Ishikawa (cell line): ENCODE results near the gene RASSF5.

Experiments used
- CEBPB ChIP-seq: IDR thresholded peaks from 2 replicates; pipeline ENCODE4 v1.6.1; 2012
- CREB1 ChIP-seq: IDR thresholded peaks from 2 replicates; pipeline ENCODE4 v1.6.1; 2012; ENCODE audit warnings: low read depth
- EGR1 ChIP-seq: IDR thresholded peaks from 2 replicates; pipeline ENCODE4 v1.6.1; 2012
- EP300 ChIP-seq: IDR thresholded peaks from 2 replicates; pipeline ENCODE4 v1.6.1; 2012; ENCODE audit warnings: borderline replicate concordance
- FOXM1 ChIP-seq: IDR thresholded peaks from 2 replicates; pipeline ENCODE4 v1.6.1; 2012; ENCODE audit warnings: low read depth, borderline replicate concordance
- MAX ChIP-seq: IDR thresholded peaks from 2 replicates; pipeline ENCODE4 v1.6.1; 2012
- NFIC ChIP-seq: IDR thresholded peaks from 2 replicates; pipeline ENCODE4 v1.6.1; 2012
- RAD21 ChIP-seq: IDR thresholded peaks from 2 replicates; pipeline ENCODE4 v1.6.1; 2012; ENCODE audit warnings: low read depth
- REST ChIP-seq: IDR thresholded peaks from 2 replicates; pipeline ENCODE4 v1.6.1; 2012; ENCODE audit warnings: low read depth, mild to moderate bottlenecking
- TAF1 ChIP-seq: IDR thresholded peaks from 2 replicates; pipeline ENCODE4 v1.6.1; 2012; ENCODE audit warnings: low read depth, mild to moderate bottlenecking
- TCF12 ChIP-seq: IDR thresholded peaks from 2 replicates; pipeline ENCODE4 v1.6.1; 2012; ENCODE audit warnings: low read depth
- TEAD4 ChIP-seq: IDR thresholded peaks from 2 replicates; pipeline ENCODE4 v1.6.1; 2012
- USF1 ChIP-seq: IDR thresholded peaks from 2 replicates; pipeline ENCODE4 v1.6.1; 2012
- YY1 ChIP-seq: IDR thresholded peaks from 2 replicates; pipeline ENCODE4 v1.6.1; 2012; ENCODE audit warnings: low read depth
- ZBTB7A ChIP-seq: IDR thresholded peaks from 2 replicates; pipeline ENCODE4 v1.6.1; 2012; ENCODE audit warnings: low read depth

Gene RASSF5

GRCh38 chr1:206472024-206472423 is 35.3 kb upstream of the RASSF5 start:
- TF ChIP-seq REST (no peak), RAD21 (no peak), FOXM1 (no peak), CEBPB (no peak), YY1 (no peak), NFIC (no peak), MAX (no peak), ZBTB7A (no peak), CREB1 (no peak), TEAD4 (no peak), TCF12 (no peak), USF1 (no peak), TAF1 (no peak), EGR1 (no peak), EP300 (no peak)

GRCh38 chr1:206472454-206472853 is 34.9 kb upstream of the RASSF5 start:
- no peak for TF ChIP-seq MAX
- peak; percentile 44; the same call in 1 of the 2 replicates for TF ChIP-seq CEBPB

- TF ChIP-seq TCF12 (no peak), MAX (no peak), RAD21 (no peak), CEBPB (no peak), TAF1 (no peak)
Observed at GRCh38 chr1:206472886-206473285, 34.4 kb upstream of the RASSF5 start.

- no peak for TF ChIP-seq EP300
- TF ChIP-seq YY1 = no peak
- no peak for TF ChIP-seq CREB1
- TF ChIP-seq CEBPB = no peak
- no peak for TF ChIP-seq RAD21
- no peak for TF ChIP-seq ZBTB7A
- TF ChIP-seq NFIC = no peak
Observed at GRCh38 chr1:206476058-206476457, 31.3 kb upstream of the RASSF5 start.

- TF ChIP-seq NFIC = no peak
- no peak for TF ChIP-seq RAD21
- TF ChIP-seq EP300 = no peak
- TF ChIP-seq TAF1 = no peak
- no peak for TF ChIP-seq CREB1
- no peak for TF ChIP-seq TCF12
- no peak for TF ChIP-seq CEBPB
- no peak for TF ChIP-seq REST
- no peak for TF ChIP-seq MAX
- no peak for TF ChIP-seq EGR1
- no peak for TF ChIP-seq ZBTB7A
- TF ChIP-seq FOXM1 = no peak
- no peak for TF ChIP-seq TEAD4
- no peak for TF ChIP-seq YY1
- TF ChIP-seq USF1 = no peak
Observed at GRCh38 chr1:206476591-206476990, 30.7 kb upstream of the RASSF5 start.

- TF ChIP-seq EGR1 (no peak), FOXM1 (no peak), NFIC (no peak), YY1 (no peak), REST (no peak), USF1 (no peak), MAX (no peak), TCF12 (no peak), CREB1 (no peak)
Observed at GRCh38 chr1:206477110-206477509, 30.2 kb upstream of the RASSF5 start.
